Activated B cell treated with CpG ODN at 0.5 μM for 24 hours (primary cell): ENCODE measurements around the gene LARGE1. TPM values are rescaled to one million over a fixed set of nuclear protein-coding genes. Genes with fewer than 3 reads are reported as not detected.

Experiments used
- ATAC-seq: fragments of 200-7000 bp; cut with Tn5 transposase; one replicate; pipeline ENCODE4 v1.10.0; 2021; ENCODE audit warnings: low read depth, mild to moderate bottlenecking, moderate library complexity
- CTCF ChIA-PET: fragments of 350-600 bp; sonication (Branson Sonifier 250); formaldehyde crosslinking; loops from one replicate; lab custom pipeline; 2021; ENCODE audit warnings: antibody characterized with exemption; lab: Charles Lee
- POLR2A ChIA-PET: fragments of 350-600 bp; sonication (Branson Sonifier 250); formaldehyde crosslinking; loops from one replicate; lab custom pipeline; 2021; ENCODE audit warnings: antibody characterized with exemption; lab: Charles Lee
- DNase-seq: peaks from one replicate; pipeline ENCODE4 v3.0.0; 2022
- H3K27ac Mint-ChIP-seq: one replicate; pipeline ENCODE4 v1.8.0; 2020; ENCODE audit warnings: mixed read lengths
- H3K27me3 Mint-ChIP-seq: one replicate; pipeline ENCODE4 v1.8.0; 2021; ENCODE audit warnings: mixed read lengths
- H3K36me3 Mint-ChIP-seq: one replicate; pipeline ENCODE4 v1.8.0; 2021; ENCODE audit warnings: low read depth, mixed read lengths
- H3K4me1 Mint-ChIP-seq: one replicate; pipeline ENCODE4 v1.8.0; 2021; ENCODE audit warnings: mixed read lengths
- H3K4me3 Mint-ChIP-seq: one replicate; pipeline ENCODE4 v1.8.0; 2020; ENCODE audit warnings: mild to moderate bottlenecking, mixed read lengths
- H3K9me3 Mint-ChIP-seq: one replicate; pipeline ENCODE4 v1.8.0; 2020; ENCODE audit warnings: mixed read lengths
- intact Hi-C: fragments of 100-400 bp; cut with micrococcal nuclease; formaldehyde crosslinking; loops from one replicate; pipeline ENCODE4 v1.15.1; 2024
- total RNA-seq: library from RNA; stranded (reverse); gene quantifications from 2 replicates; pipeline ENCODE4 v1.2.3, GENCODE V29; 2022
- TF ChIP-seq, protein P1 (sequence below): fragments of 200-600 bp; IDR thresholded peaks from one replicate; pipeline ENCODE4 v1.8.0; 2022; ENCODE audit warnings: antibody characterized with exemption, mild to moderate bottlenecking

Gene LARGE1
- total RNA-seq, 1 donor from 2014 or later = 22.2 TPM

- TF ChIP-seq, protein P1, sequence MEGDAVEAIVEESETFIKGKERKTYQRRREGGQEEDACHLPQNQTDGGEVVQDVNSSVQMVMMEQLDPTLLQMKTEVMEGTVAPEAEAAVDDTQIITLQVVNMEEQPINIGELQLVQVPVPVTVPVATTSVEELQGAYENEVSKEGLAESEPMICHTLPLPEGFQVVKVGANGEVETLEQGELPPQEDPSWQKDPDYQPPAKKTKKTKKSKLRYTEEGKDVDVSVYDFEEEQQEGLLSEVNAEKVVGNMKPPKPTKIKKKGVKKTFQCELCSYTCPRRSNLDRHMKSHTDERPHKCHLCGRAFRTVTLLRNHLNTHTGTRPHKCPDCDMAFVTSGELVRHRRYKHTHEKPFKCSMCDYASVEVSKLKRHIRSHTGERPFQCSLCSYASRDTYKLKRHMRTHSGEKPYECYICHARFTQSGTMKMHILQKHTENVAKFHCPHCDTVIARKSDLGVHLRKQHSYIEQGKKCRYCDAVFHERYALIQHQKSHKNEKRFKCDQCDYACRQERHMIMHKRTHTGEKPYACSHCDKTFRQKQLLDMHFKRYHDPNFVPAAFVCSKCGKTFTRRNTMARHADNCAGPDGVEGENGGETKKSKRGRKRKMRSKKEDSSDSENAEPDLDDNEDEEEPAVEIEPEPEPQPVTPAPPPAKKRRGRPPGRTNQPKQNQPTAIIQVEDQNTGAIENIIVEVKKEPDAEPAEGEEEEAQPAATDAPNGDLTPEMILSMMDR = no peak
- Mint-ChIP-seq H3K36me3 (peaks cover 3% of the 10 kb centered on the region), H3K27ac (no peak overlapping the region), H3K9me3 (no peaks in the 10 kb centered on the region), H3K27me3 (no peaks in the 10 kb centered on the region), H3K4me1 (peaks cover 5% of the 10 kb centered on the region), H3K4me3 (no peak overlapping the region)
- ATAC-seq (no peak), DNase-seq (no peak)
- intact Hi-C loops = no loop called here
- CTCF ChIA-PET = interaction anchor here (0.7 kb wide), 1 partner anchor 1759 kb away, joined by 3 read pairs; no protein-coding TSS in a partner anchor
- POLR2A ChIA-PET = no interaction called here
Measured at GRCh38 chr22:33451866-33452469, 468.3 kb downstream of the LARGE1 start.

- ChIA-PET POLR2A (no interaction called here), CTCF (no interaction called here)
- Mint-ChIP-seq H3K4me1 (peaks cover 5% of the 10 kb centered on the region), H3K27me3 (no peaks in the 10 kb centered on the region), H3K27ac (no peak overlapping the region), H3K36me3 (peaks cover 4% of the 10 kb centered on the region), H3K9me3 (no peaks in the 10 kb centered on the region), H3K4me3 (no peak overlapping the region)
- TF ChIP-seq, protein P1 = no peak
- ATAC-seq (no peak), DNase-seq (no peak)
- intact Hi-C loops = no loop called here
Measured at GRCh38 chr22:33450756-33451155, 469.5 kb downstream of the LARGE1 start.

- DNase-seq = no peak
- Mint-ChIP-seq H3K9me3 (no peaks in the 10 kb centered on the region), H3K4me3 (no peak overlapping the region), H3K27me3 (no peaks in the 10 kb centered on the region), H3K36me3 (peaks cover 3% of the 10 kb centered on the region), H3K27ac (no peak overlapping the region), H3K4me1 (peaks cover 5% of the 10 kb centered on the region)
- TF ChIP-seq, protein P1 = no peak
- ChIA-PET POLR2A (no interaction called here), CTCF (no interaction called here)
- no peak for ATAC-seq
- intact Hi-C loops = no loop called here
Measured at GRCh38 chr22:33447733-33448132, 472.5 kb downstream of the LARGE1 start.

- H3K27ac Mint-ChIP-seq = no peak overlapping the region
- TF ChIP-seq, protein P1 = no peak
- no peaks in the 10 kb centered on the region for H3K27me3 Mint-ChIP-seq
- CTCF ChIA-PET = no interaction called here
- peaks cover 8% of the 10 kb centered on the region for H3K4me1 Mint-ChIP-seq
- POLR2A ChIA-PET = no interaction called here
- H3K36me3 Mint-ChIP-seq = peaks cover 3% of the 10 kb centered on the region
- no peak overlapping the region for H3K4me3 Mint-ChIP-seq
- no peaks in the 10 kb centered on the region for H3K9me3 Mint-ChIP-seq
- ATAC-seq (no peak), DNase-seq (no peak)
- intact Hi-C loops = no loop called here
Measured at GRCh38 chr22:33443683-33444082, 476.6 kb downstream of the LARGE1 start.

- Mint-ChIP-seq H3K4me3 (no peak overlapping the region), H3K9me3 (no peaks in the 10 kb centered on the region), H3K36me3 (no peaks in the 10 kb centered on the region), H3K4me1 (peaks cover 2% of the 10 kb centered on the region), H3K27ac (no peak overlapping the region), H3K27me3 (no peaks in the 10 kb centered on the region)
- ChIA-PET POLR2A (no interaction called here), CTCF (no interaction called here)
- TF ChIP-seq, protein P1 = no peak
- no peak for DNase-seq
- intact Hi-C loops = no loop called here
- ATAC-seq = no peak
Measured at GRCh38 chr22:33440756-33441155, 479.5 kb downstream of the LARGE1 start.
